Endothelial cell of umbilical vein (primary cell): ENCODE data around the gene ELOVL6. TPM values are rescaled to one million over a fixed set of nuclear protein-coding genes. Genes with fewer than 3 reads are reported as not detected.

Experiments
- BruUV-seq: library from RNA; stranded (reverse); fragments of 400-500 nt; replicated peaks from 2 replicates; lab custom pipeline; 2021; lab: Mats Ljungman, UMichigan
- CTCF ChIA-PET: fragments of 300-600, 350-600 bp; sonication (Branson Sonifier 250); formaldehyde crosslinking; loops from one replicate; lab custom pipeline; 2021; ENCODE audit warnings: antibody characterized with exemption, inconsistent platforms; lab: Charles Lee
- POLR2A ChIA-PET: fragments of 300-600, 350-600 bp; sonication (Branson Sonifier 250); formaldehyde crosslinking; loops from one replicate; lab custom pipeline; 2021; ENCODE audit warnings: antibody characterized with exemption, inconsistent platforms; lab: Charles Lee
- DNase-seq: peaks from one replicate; pipeline ENCODE4 v3.0.0-alpha.2; 2011; ENCODE audit warnings: low read depth, low spot score
- FAIRE-seq: peaks from 2 replicates; lab custom pipeline; 2011; peaks lifted over from hg19 to GRCh38; lab: Jason Lieb, UNC
- H2AFZ ChIP-seq: 2 replicates; pipeline ENCODE4 v1.6.0; 2012; ENCODE audit warnings: low read depth, low read length, control low read depth, inconsistent platforms
- H3K27ac ChIP-seq: 2 replicates; pipeline ENCODE4 v1.5.1; 2011; ENCODE audit warnings: low read depth, mild to moderate bottlenecking, control low read depth, low read length, moderate library complexity; ENCODE audit not compliant: insufficient read depth
- H3K27me3 ChIP-seq, 2 experiments: 2 replicates each; pipeline versions ENCODE4 v1.6.0 to v1.6.1; 2011; ENCODE audit warnings: low read length in 2 of 2, mixed read lengths in 1 of 2; ENCODE audit not compliant: control insufficient read depth in 2 of 2, insufficient read depth in 2 of 2
- H3K36me3 ChIP-seq, 2 experiments: 2 replicates in 1 of 2; 3 replicates in 1 of 2; pipeline ENCODE4 v1.5.1; 2011; ENCODE audit warnings: low read length in 2 of 2, mild to moderate bottlenecking in 1 of 2, moderate library complexity in 1 of 2; ENCODE audit not compliant: control insufficient read depth in 2 of 2, insufficient read depth in 2 of 2; ENCODE audit errors: extremely low read depth in 1 of 2
- H3K4me1 ChIP-seq: 3 replicates; pipeline ENCODE4 v1.5.1; 2011; ENCODE audit warnings: mild to moderate bottlenecking, low read length; ENCODE audit not compliant: control insufficient read depth, insufficient read depth; ENCODE audit errors: extremely low read depth
- H3K4me2 ChIP-seq: 2 replicates; pipeline ENCODE4 v1.6.1; 2011; ENCODE audit warnings: low read length, control low read depth, mixed read lengths; ENCODE audit not compliant: insufficient read depth
- H3K4me3 ChIP-seq, 3 experiments: fragments of 200-600 bp in 1 of 3; sonication (generic), shearing (Covaris generic) in 1 of 3; replicated peaks in 1 of 3; 2 replicates each; pipeline ENCODE4 v1.5.1; 2011 to 2016; ENCODE audit warnings: control low read depth in 3 of 3, low read length in 3 of 3, mild to moderate bottlenecking in 2 of 3, inconsistent platforms in 1 of 3, low read depth in 1 of 3, moderate library complexity in 1 of 3; ENCODE audit not compliant: insufficient read depth in 1 of 3
- H3K79me2 ChIP-seq: 2 replicates; pipeline ENCODE4 v1.6.0; 2012; ENCODE audit warnings: low read length, inconsistent platforms; ENCODE audit not compliant: control insufficient read depth, insufficient read depth
- H3K9ac ChIP-seq: replicated peaks from 2 replicates; pipeline ENCODE3; 2011; ENCODE audit warnings: low read length, control low read depth; ENCODE audit not compliant: insufficient read depth; ENCODE audit errors: extremely low read depth
- H3K9me1 ChIP-seq: replicated peaks from 3 replicates; pipeline ENCODE4 v1.6.0; 2011; ENCODE audit warnings: mild to moderate bottlenecking, low read length; ENCODE audit not compliant: control insufficient read depth, insufficient read depth; ENCODE audit errors: extremely low read depth
- H3K9me3 ChIP-seq: replicated peaks from 2 replicates; pipeline ENCODE4 v1.5.1; 2012; ENCODE audit warnings: low read length, inconsistent platforms; ENCODE audit not compliant: control insufficient read depth, insufficient read depth
- H4K20me1 ChIP-seq: replicated peaks from 2 replicates; pipeline ENCODE3; 2011; ENCODE audit warnings: mild to moderate bottlenecking, low read length; ENCODE audit not compliant: control insufficient read depth, insufficient read depth; ENCODE audit errors: extremely low read depth
- EZH2 ChIP-seq: IDR thresholded peaks from 2 replicates; pipeline ENCODE4 v1.6.1; 2012; ENCODE audit warnings: borderline replicate concordance, low read depth, mild to moderate bottlenecking, moderate library complexity, low read length, inconsistent platforms; ENCODE audit not compliant: severe bottlenecking
- FOS ChIP-seq: IDR thresholded peaks from 2 replicates; pipeline ENCODE4 v1.6.1; 2011; ENCODE audit warnings: mild to moderate bottlenecking, low read length, moderate library complexity, borderline replicate concordance; ENCODE audit not compliant: insufficient read depth
- GATA2 ChIP-seq: IDR thresholded peaks from 2 replicates; pipeline ENCODE4 v1.7.0; 2011; ENCODE audit warnings: low read depth, mild to moderate bottlenecking, moderate library complexity, mixed read lengths, low read length; ENCODE audit not compliant: insufficient read length, insufficient read depth
- JUN ChIP-seq: IDR thresholded peaks from 2 replicates; pipeline ENCODE4 v1.6.1; 2011; ENCODE audit warnings: borderline replicate concordance, low read depth; ENCODE audit not compliant: insufficient read length, insufficient read depth
- MAX ChIP-seq: IDR thresholded peaks from 2 replicates; pipeline ENCODE4 v1.6.1; 2011; ENCODE audit not compliant: insufficient read depth, insufficient read length
- MYC ChIP-seq: IDR thresholded peaks from one replicate; pipeline ENCODE4 v1.6.1; 2011; ENCODE audit warnings: mild to moderate bottlenecking, low read depth, low read length
- POLR2A ChIP-seq: IDR thresholded peaks from 2 replicates; pipeline ENCODE4 v1.6.1; 2012; ENCODE audit warnings: low read depth, mild to moderate bottlenecking, control low read depth, low read length
- POLR2AphosphoS5 ChIP-seq: IDR thresholded peaks from 2 replicates; pipeline ENCODE4 v1.6.1; 2012; ENCODE audit warnings: low read depth, mild to moderate bottlenecking, control low read depth, low read length, moderate library complexity; ENCODE audit not compliant: insufficient read depth
- dilution Hi-C: fragments of 300-500 bp; cut with MboI; formaldehyde crosslinking; loops from one replicate; pipeline ENCODE4 v1.15.0; 2019; ENCODE audit warnings: low sequenced_read_pairs; ENCODE audit not compliant: extremely low pct_ligation_motif_present
- intact Hi-C: fragments of 100-400 bp; cut with micrococcal nuclease; formaldehyde crosslinking; loops from one replicate; pipeline ENCODE4 v1.10.0; 2022
- polyA plus RNA-seq, 4 experiments: library from polyadenylated mRNA; depleted of rRNA in 3 of 4; stranded (reverse) in 3 of 4; unstranded in 1 of 4; fragments of >200 nt; gene quantifications; 2 replicates each; pipeline versions ENCODE4 v1.2.1 to v1.2.3, GENCODE V29; 2011 to 2012; ENCODE audit warnings: missing spikeins in 1 of 4
- total RNA-seq: library from RNA; stranded (reverse); gene quantifications from 2 replicates; pipeline ENCODE4 v1.2.3, GENCODE V29; 2021
- TF ChIP-seq, protein P1 (sequence below), 2 donors: IDR thresholded peaks; 1 replicate in 1 of 2; 2 replicates in 1 of 2; pipeline ENCODE4 v1.5.1; 2011; ENCODE audit warnings: low read length in 2 of 2, mild to moderate bottlenecking in 2 of 2, moderate library complexity in 2 of 2, control low read depth in 1 of 2, inconsistent platforms in 1 of 2, low read depth in 1 of 2; ENCODE audit not compliant: insufficient read depth in 1 of 2; ENCODE audit errors: extremely low read depth in 1 of 2

ELOVL6 gene
- total and polyA plus RNA-seq, 2 donors (not counting 3 experiments of a cell fraction or from before 2014, with no cell fraction given): 6.4 to 26.1 TPM

DNA sequence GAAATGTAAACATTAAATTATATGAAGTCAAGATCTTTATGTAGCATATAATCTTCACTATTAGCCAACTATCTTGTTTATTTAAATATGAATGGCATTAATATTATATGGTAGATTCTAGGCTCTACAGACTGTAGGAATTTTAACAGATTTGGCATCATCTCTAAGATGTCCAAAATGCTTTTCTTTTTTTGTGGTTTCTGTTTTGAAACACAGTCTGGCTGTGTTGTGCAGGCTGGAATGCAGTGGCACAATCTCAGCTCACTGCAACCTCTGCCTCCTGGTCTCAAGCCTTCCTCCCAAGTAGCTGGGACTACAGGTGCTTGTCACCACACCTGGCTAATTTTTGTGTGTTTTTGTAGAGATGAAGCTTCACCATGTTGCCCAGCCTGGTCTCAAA lies 76.2 kb downstream of the ELOVL6 start:
- no peak for DNase-seq
- CTCF ChIA-PET: interaction anchor here (1.2 kb wide), 1 partner anchor 17 kb away, joined by 3 read pairs; no protein-coding TSS in a partner anchor
- Histone ChIP-seq H3K4me3 (no peak overlapping the region), H3K27me3 (no peaks in the 10 kb centered on the region), H3K36me3 (no peaks in the 10 kb centered on the region), H3K9ac (no peak overlapping the region), H4K20me1 (no peaks in the 10 kb centered on the region), H3K4me1 (peaks cover 13% of the 10 kb centered on the region), H3K4me2 (no peak overlapping the region), H3K9me1 (no peaks in the 10 kb centered on the region), H3K9me3 (no peaks in the 10 kb centered on the region), H3K27ac (no peak overlapping the region), H3K79me2 (no peaks in the 10 kb centered on the region), H2AFZ (no peak overlapping the region)
- TF ChIP-seq MYC (no peak), EZH2 (no peak), MAX (no peak), POLR2A (no peak), JUN (no peak), POLR2AphosphoS5 (no peak), GATA2 (no peak), FOS (no peak)
- TF ChIP-seq, protein P1, sequence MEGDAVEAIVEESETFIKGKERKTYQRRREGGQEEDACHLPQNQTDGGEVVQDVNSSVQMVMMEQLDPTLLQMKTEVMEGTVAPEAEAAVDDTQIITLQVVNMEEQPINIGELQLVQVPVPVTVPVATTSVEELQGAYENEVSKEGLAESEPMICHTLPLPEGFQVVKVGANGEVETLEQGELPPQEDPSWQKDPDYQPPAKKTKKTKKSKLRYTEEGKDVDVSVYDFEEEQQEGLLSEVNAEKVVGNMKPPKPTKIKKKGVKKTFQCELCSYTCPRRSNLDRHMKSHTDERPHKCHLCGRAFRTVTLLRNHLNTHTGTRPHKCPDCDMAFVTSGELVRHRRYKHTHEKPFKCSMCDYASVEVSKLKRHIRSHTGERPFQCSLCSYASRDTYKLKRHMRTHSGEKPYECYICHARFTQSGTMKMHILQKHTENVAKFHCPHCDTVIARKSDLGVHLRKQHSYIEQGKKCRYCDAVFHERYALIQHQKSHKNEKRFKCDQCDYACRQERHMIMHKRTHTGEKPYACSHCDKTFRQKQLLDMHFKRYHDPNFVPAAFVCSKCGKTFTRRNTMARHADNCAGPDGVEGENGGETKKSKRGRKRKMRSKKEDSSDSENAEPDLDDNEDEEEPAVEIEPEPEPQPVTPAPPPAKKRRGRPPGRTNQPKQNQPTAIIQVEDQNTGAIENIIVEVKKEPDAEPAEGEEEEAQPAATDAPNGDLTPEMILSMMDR (IDR thresholded peaks at IDR 0.05; ENCODE audit: extremely low read depth in 1 of 2, insufficient read depth in 1 of 2, low read depth in 1 of 2, low read length in 2 of 2): no peak
- intact Hi-C loops (no loop called here), dilution Hi-C loops (no loop called here)
- no peak for FAIRE-seq
- POLR2A ChIA-PET: no interaction called here
- BruUV-seq: no TSS peak
